22Rv1 (cell line): ENCODE data around the gene COL11A2.

Experiments
- ZFX ChIP-seq: fragments of 450-650 bp; IDR thresholded peaks from 2 replicates; pipeline ENCODE4 v1.6.1; 2017; ENCODE audit warnings: antibody characterized with exemption, borderline replicate concordance
- TF ChIP-seq, protein P1 (sequence below): fragments of 450-650 bp; IDR thresholded peaks from 2 replicates; pipeline ENCODE4 v1.5.1; 2017; ENCODE audit warnings: mild to moderate bottlenecking

DNA sequence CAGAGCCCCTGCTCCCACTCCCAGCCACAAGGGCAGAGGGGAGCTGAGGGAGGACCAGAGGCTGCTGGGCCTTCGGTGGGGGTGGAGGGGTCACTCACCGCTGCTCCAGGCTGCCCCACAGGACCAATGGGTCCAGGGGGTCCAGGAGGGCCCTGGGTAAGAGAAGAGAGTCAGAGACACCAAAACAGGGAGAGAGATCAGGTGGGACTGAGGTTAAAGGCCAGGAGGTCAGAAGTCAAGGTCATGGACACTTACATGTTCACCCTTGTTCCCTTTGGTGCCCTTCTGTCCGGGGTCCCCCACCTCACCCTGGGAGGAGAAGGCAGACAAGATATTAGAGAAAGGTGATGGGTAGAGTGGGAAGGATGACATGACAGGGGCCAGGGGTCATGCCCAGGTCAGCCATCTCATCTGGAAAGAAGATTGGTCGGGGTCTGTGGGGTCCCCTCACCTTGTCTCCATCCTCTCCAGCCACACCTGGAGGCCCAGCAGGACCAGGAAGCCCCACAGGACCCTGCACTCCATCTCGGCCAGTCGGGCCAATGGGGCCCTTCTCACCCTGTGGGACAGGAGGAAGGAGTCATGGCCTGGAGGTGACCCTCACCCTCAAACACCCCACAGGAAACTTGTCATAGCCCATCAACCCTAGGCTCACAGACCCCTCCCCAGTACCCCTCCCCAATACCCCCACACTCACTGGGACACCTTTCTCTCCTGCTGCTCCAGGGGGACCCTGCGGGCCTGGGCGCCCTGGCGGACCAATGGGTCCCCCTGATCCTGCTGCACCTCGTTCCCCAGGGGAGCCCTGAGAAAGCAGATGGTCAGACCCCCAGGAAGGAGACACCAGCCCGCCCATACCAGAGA, 21.0 kb downstream of the COL11A2 start:
- TF ChIP-seq, protein P1, sequence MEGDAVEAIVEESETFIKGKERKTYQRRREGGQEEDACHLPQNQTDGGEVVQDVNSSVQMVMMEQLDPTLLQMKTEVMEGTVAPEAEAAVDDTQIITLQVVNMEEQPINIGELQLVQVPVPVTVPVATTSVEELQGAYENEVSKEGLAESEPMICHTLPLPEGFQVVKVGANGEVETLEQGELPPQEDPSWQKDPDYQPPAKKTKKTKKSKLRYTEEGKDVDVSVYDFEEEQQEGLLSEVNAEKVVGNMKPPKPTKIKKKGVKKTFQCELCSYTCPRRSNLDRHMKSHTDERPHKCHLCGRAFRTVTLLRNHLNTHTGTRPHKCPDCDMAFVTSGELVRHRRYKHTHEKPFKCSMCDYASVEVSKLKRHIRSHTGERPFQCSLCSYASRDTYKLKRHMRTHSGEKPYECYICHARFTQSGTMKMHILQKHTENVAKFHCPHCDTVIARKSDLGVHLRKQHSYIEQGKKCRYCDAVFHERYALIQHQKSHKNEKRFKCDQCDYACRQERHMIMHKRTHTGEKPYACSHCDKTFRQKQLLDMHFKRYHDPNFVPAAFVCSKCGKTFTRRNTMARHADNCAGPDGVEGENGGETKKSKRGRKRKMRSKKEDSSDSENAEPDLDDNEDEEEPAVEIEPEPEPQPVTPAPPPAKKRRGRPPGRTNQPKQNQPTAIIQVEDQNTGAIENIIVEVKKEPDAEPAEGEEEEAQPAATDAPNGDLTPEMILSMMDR: no peak
- no peak for TF ChIP-seq ZFX
